Thyroid gland (tissue), 4 donors: ENCODE results near the gene BLCAP.

Experiments used
- POLR2A ChIP-seq, 2 donors: fragments of 450-650 bp; IDR thresholded peaks; one replicate each; pipeline ENCODE4 v1.6.1; 2017; ENCODE audit warnings: antibody characterized with exemption in 2 of 2, mild to moderate bottlenecking in 2 of 2, moderate library complexity in 1 of 2
- TF ChIP-seq, protein P1 (sequence below), 6 experiments: fragments of 200-600 bp in 3 of 6; fragments of 450-650 bp in 3 of 6; sonication (generic) in 3 of 6; IDR thresholded peaks; one replicate each; pipeline ENCODE4 v1.5.1; 2016 to 2019; ENCODE audit warnings: antibody characterized with exemption in 6 of 6, mild to moderate bottlenecking in 2 of 6, inconsistent platforms in 1 of 6, moderate library complexity in 1 of 6

DNA sequence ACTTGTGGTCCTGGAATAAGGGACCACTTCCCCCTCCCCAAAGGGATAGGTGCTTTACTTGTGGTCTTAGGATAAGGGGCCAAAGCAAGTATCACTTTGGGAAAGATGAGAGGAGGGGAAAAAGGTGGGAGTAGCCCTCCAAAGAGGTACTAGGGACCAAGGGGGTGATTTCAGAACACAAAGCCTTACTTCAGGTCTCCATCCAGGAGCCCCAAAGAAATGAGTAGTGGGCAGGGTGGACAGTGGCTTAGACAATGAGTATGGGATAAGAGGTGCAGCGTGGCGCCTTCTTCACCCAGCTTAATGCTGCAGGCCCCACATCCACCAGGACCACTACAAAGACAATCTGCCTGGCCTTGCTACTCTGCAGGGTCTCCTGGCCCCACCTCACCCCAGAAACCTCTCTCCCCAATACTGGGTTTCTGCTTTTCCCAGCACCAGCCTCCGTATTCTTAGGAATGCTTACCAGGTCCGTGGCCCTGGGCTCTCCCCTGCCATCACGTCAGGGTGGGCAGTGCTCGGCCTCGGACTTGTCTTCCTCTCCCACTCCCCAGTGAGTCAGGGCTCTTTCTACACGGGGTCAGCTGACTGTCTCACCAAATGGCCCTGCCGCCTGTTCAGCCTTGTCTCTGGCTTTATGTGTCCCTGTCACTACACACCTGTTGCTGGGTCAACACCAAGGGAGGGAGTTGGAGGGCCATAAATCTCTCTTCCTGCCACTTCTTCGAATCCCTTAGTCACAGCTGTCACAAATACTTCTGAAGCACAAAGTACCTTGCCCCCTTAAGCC, 3.6 kb downstream of the BLCAP start:
- TF ChIP-seq, protein P1, sequence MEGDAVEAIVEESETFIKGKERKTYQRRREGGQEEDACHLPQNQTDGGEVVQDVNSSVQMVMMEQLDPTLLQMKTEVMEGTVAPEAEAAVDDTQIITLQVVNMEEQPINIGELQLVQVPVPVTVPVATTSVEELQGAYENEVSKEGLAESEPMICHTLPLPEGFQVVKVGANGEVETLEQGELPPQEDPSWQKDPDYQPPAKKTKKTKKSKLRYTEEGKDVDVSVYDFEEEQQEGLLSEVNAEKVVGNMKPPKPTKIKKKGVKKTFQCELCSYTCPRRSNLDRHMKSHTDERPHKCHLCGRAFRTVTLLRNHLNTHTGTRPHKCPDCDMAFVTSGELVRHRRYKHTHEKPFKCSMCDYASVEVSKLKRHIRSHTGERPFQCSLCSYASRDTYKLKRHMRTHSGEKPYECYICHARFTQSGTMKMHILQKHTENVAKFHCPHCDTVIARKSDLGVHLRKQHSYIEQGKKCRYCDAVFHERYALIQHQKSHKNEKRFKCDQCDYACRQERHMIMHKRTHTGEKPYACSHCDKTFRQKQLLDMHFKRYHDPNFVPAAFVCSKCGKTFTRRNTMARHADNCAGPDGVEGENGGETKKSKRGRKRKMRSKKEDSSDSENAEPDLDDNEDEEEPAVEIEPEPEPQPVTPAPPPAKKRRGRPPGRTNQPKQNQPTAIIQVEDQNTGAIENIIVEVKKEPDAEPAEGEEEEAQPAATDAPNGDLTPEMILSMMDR (IDR thresholded peaks at IDR 0.05), result no peak
- TF ChIP-seq POLR2A (IDR thresholded peaks at IDR 0.05), result no peak
